Ovary (tissue), 3 donors: Measurements from ENCODE around the gene MT1X.

Source experiments
- CTCF ChIP-seq, 3 donors: fragments of 450-650 bp in 2 of 3; fragments of 200-600 bp in 1 of 3; IDR thresholded peaks; one replicate each; pipeline versions ENCODE4 v1.5.1 to v1.8.0; 2016 to 2022; ENCODE audit warnings: antibody characterized with exemption in 3 of 3, mild to moderate bottlenecking in 1 of 3
- POLR2A ChIP-seq: fragments of 450-650 bp; IDR thresholded peaks from one replicate; pipeline ENCODE4 v1.6.1; 2017; ENCODE audit warnings: antibody characterized with exemption, mild to moderate bottlenecking, moderate library complexity
- donor health status: DM: no; HTN: no; CAD: no.

DNA sequence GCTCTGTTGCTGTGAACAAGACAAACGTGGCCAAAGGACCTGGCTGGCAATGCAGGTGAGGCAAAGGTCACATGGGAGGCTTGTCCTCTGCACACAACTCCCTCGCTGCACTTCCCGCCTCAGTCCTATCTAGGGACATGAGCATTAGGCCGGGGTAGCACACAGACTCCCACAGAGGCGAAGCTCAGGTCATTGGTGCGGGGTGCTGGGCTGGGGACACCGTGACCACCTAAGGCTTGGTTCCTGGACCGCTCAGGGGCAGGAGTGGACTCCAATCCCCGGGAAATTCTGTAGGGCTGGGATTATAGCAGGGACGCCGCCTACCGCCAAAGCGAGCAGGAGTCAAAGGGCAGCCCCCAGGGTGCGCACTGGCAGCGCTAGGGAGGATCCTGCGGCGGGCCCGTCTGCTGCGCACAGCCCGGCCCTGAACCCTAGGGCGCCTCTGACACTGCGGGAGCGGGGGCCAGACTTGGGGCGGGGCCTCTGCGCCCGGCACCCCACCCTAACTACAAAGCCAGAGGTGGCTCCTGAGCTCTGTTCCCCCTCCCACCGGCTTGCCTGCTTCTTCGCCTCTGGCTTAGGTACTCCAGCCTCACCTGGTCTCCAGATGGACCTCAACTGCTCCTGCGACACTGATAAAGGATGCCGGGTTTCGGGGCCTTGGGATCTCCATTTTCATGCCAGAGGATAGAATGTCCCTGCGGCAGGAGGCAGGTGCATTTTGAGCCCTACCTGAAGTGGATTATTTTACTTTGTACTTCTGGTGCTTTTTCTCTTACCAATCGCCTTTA, 34.4 kb upstream of the MT1X start:
- TF ChIP-seq CTCF (IDR thresholded peaks at IDR 0.05) (no peak), POLR2A (no peak)
